Hepatocyte (in vitro differentiated cells): ENCODE results near the gene HNF1A. TPM values are rescaled to one million over a fixed set of nuclear protein-coding genes. Genes with fewer than 3 reads are reported as not detected.

ENCODE experiments used
- DNase-seq: peaks from one replicate; pipeline ENCODE4 v3.0.0-alpha.2; 2016; ENCODE audit warnings: low spot score
- H2AFZ ChIP-seq: fragments of 200-600 bp; sonication (generic); 2 replicates; pipeline ENCODE4 v1.6.0; 2016; ENCODE audit warnings: antibody characterized with exemption, mild to moderate bottlenecking
- H3K27ac ChIP-seq: fragments of 200-600 bp; sonication (generic); 2 replicates; pipeline ENCODE4 v1.5.1; 2016; ENCODE audit warnings: mild to moderate bottlenecking
- H3K27me3 ChIP-seq: fragments of 200-600 bp; sonication (generic); 2 replicates; pipeline ENCODE4 v1.6.1; 2016
- H3K36me3 ChIP-seq: fragments of 200-600 bp; sonication (generic); replicated peaks from 2 replicates; pipeline ENCODE4 v1.5.1; 2016; ENCODE audit warnings: low read depth; ENCODE audit not compliant: insufficient read depth
- H3K4me1 ChIP-seq: fragments of 200-600 bp; sonication (generic); 2 replicates; pipeline ENCODE4 v1.5.1; 2016; ENCODE audit warnings: mild to moderate bottlenecking, moderate library complexity; ENCODE audit not compliant: insufficient read depth
- H3K4me2 ChIP-seq: fragments of 200-600 bp; sonication (generic); 2 replicates; pipeline ENCODE4 v1.6.0; 2016
- H3K4me3 ChIP-seq: fragments of 200-600 bp; sonication (generic); 2 replicates; pipeline ENCODE4 v1.5.1; 2016; ENCODE audit warnings: mild to moderate bottlenecking
- H3K79me2 ChIP-seq: fragments of 200-600 bp; sonication (generic); 2 replicates; pipeline ENCODE4 v1.6.0; 2017; ENCODE audit warnings: mild to moderate bottlenecking
- H3K9me2 ChIP-seq: fragments of 200-600 bp; sonication (generic); replicated peaks from 2 replicates; pipeline ENCODE4 v1.6.0; 2017; ENCODE audit warnings: mild to moderate bottlenecking; ENCODE audit not compliant: insufficient read depth
- H3K9me3 ChIP-seq: fragments of 200-600 bp; sonication (generic); 2 replicates; pipeline ENCODE4 v1.5.1; 2016; ENCODE audit warnings: low read depth, mild to moderate bottlenecking
- H4K20me1 ChIP-seq: fragments of 200-600 bp; sonication (generic); 2 replicates; pipeline ENCODE4 v1.6.0; 2016; ENCODE audit warnings: mild to moderate bottlenecking; ENCODE audit not compliant: insufficient read depth, poor library complexity, severe bottlenecking
- CTCF ChIP-seq: fragments of 200-600 bp; sonication (generic); IDR thresholded peaks from 2 replicates; pipeline ENCODE4 v1.5.1; 2016; ENCODE audit warnings: antibody characterized with exemption, mild to moderate bottlenecking; ENCODE audit not compliant: poor library complexity
- EZH2 ChIP-seq: fragments of 200-600 bp; sonication (generic); IDR thresholded peaks from 2 replicates; pipeline ENCODE4 v1.6.1; 2016; ENCODE audit warnings: antibody characterized with exemption, mild to moderate bottlenecking, borderline replicate concordance
- EZH2phosphoT487 ChIP-seq: fragments of 200-600 bp; sonication (generic); IDR thresholded peaks from one replicate; pipeline ENCODE4 v1.6.1; 2018; ENCODE audit warnings: antibody characterized with exemption, mild to moderate bottlenecking, low read depth, moderate library complexity; ENCODE audit not compliant: unreplicated experiment, severe bottlenecking
- WGBS: methylation state at CpG from one replicate; pipeline ENCODE4 v1.1.6; 2016; ENCODE audit warnings: low lambda C conversion rate; ENCODE audit errors: missing lambda C conversion rate; 5-methylcytosine and 5-hydroxymethylcytosine counted together
- polyA plus RNA-seq: library from polyadenylated mRNA; unstranded; fragments of >200 nt; fragmentation: Nextera tagmentation; extraction: Ambion mirVana; gene quantifications from 2 replicates; pipeline ENCODE4 v1.2.1, GENCODE V29; 2016
- total RNA-seq: library from RNA; depleted of rRNA; stranded (reverse); fragments of >200 nt; gene quantifications from 2 replicates; pipeline ENCODE4 v1.2.3, GENCODE V29; 2014

HNF1A gene
- total and polyA plus RNA-seq, 2 experiments from 2014 or later: 16.7 to 23.9 TPM

DNA sequence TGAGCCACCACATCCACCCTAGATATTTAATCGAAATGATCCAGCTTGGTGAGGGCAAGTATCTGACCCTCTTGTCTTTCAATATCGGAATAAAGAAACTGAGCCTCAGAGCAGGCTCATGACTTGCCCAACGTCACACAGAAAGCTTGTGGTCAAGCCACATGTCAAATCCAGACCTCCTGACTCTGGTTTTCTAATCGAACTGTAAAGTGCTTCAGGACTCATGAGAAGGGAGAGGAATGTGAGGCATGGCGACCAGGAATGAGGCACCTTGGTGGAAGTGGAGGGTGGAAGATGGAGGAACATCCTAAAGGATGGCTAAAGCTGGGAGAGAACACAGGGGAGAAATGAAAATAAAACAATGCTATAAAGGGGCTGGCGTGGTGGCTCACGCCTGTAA, 46.3 kb upstream of the HNF1A start:
- H4K20me1 ChIP-seq: no peaks in the 10 kb centered on the region

DNA sequence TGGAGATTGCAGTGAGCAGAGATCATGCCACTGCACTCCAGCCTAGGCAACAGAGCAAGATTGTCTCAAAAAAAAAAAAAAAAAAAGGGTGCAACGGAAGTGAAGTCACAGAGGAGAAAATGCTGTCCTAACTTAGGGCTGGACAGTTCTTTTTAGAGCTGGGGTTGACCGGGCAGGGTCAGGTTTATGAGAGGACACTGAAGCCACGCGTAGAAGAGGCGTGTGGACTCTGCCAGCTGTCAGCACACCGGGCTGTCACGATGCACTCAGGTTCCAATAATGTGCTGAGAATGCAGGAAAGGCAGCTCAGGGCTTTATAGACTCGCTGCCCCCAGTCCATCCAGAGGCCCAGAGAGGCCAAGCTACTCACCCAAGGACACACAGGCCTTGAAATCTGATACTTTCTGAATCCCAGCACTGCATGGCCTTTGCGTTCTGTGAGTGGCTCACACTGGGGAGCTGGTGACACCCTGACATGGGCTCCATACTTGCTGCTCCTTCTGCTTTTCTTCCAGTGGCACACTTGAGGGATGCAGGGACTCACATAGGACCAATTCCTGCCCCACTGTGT, 45.3 kb upstream of the HNF1A start:
- Histone ChIP-seq H3K9me3 (no peaks in the 10 kb centered on the region), H3K27ac (no peak overlapping the region), H4K20me1 (no peaks in the 10 kb centered on the region), H2AFZ (no peak overlapping the region), H3K27me3 (no peaks in the 10 kb centered on the region), H3K4me3 (no peak overlapping the region), H3K9me2 (no peaks in the 10 kb centered on the region), H3K4me1 (no peaks in the 10 kb centered on the region), H3K36me3 (no peaks in the 10 kb centered on the region), H3K79me2 (no peaks in the 10 kb centered on the region), H3K4me2 (no peak overlapping the region)
- WGBS: 78% methylated on average over 9 of the region's 9 CpGs
- no peak for DNase-seq
- TF ChIP-seq CTCF: no peak
- TF ChIP-seq EZH2: no peak
- TF ChIP-seq EZH2phosphoT487: no peak

More for the DNA sequence above, 46.3 kb upstream of the HNF1A start:
- TF ChIP-seq CTCF (no peak), EZH2 (no peak), EZH2phosphoT487 (no peak)
- Histone ChIP-seq H3K79me2 (no peaks in the 10 kb centered on the region), H3K4me3 (no peak overlapping the region), H3K4me1 (no peaks in the 10 kb centered on the region), H3K36me3 (no peaks in the 10 kb centered on the region), H3K9me2 (no peaks in the 10 kb centered on the region), H2AFZ (no peak overlapping the region), H3K4me2 (no peak overlapping the region), H3K27me3 (no peaks in the 10 kb centered on the region), H3K9me3 (no peaks in the 10 kb centered on the region), H3K27ac (no peak overlapping the region)
- DNase-seq: no peak
- WGBS: 89% methylated on average over 7 of the region's 7 CpGs

GRCh38 chr12:120933786-120934185, 44.6 kb upstream of the HNF1A start:
- Histone ChIP-seq H2AFZ (no peak overlapping the region), H4K20me1 (no peaks in the 10 kb centered on the region), H3K79me2 (no peaks in the 10 kb centered on the region), H3K27me3 (no peaks in the 10 kb centered on the region), H3K36me3 (no peaks in the 10 kb centered on the region), H3K9me2 (no peaks in the 10 kb centered on the region), H3K27ac (no peak overlapping the region), H3K4me2 (no peak overlapping the region), H3K9me3 (no peaks in the 10 kb centered on the region), H3K4me3 (no peak overlapping the region), H3K4me1 (no peaks in the 10 kb centered on the region)
- no peak for TF ChIP-seq CTCF
- TF ChIP-seq EZH2: no peak
- no peak for TF ChIP-seq EZH2phosphoT487
- 90% methylated on average over 6 of the region's 6 CpGs for WGBS
- DNase-seq: no peak

DNA sequence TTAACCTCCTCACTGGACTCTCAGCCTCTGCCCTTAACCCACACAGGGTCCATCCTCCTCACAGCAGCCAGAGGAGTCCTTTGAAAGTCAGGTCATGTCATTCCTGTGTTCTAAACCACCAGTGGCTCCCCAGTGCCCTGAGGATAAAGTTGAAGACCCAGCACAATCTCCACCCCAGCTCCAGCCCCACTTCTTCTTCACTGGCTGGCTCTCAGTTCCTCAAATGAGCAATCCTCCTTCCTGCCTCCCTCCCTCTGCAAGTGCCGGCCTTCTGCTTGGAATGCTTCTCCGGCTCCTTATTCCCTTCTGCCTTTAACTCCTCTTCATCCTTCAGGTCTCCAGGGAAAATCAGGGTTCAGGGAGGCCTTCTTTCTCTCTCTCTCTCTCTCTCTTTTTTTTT, 42.1 kb upstream of the HNF1A start:
- no peak for DNase-seq
- Histone ChIP-seq H3K79me2 (no peaks in the 10 kb centered on the region), H3K4me2 (no peak overlapping the region), H3K4me1 (no peaks in the 10 kb centered on the region), H3K36me3 (no peaks in the 10 kb centered on the region), H4K20me1 (no peaks in the 10 kb centered on the region), H3K4me3 (no peak overlapping the region), H3K9me3 (no peaks in the 10 kb centered on the region), H3K27ac (no peak overlapping the region), H3K9me2 (no peaks in the 10 kb centered on the region), H3K27me3 (no peaks in the 10 kb centered on the region), H2AFZ (no peak overlapping the region)
- 71% methylated on average over 2 of the region's 2 CpGs for WGBS
- TF ChIP-seq EZH2phosphoT487: no peak
- TF ChIP-seq CTCF: no peak
- TF ChIP-seq EZH2: no peak
